Right lobe of liver (tissue), 6 donors: Measurements from ENCODE around the gene MCRS1. TPM values are rescaled to one million over a fixed set of nuclear protein-coding genes. Genes with fewer than 3 reads are reported as not detected.

Experiments
- ATAC-seq, 4 donors: fragments of 200-7000 bp; cut with Tn5 transposase; one replicate each; pipeline ENCODE4 v1.9.1; 2020; ENCODE audit warnings: mild to moderate bottlenecking in 4 of 4, moderate library complexity in 4 of 4
- DNase-seq, 3 donors: peaks; one replicate each; pipeline ENCODE4 v3.0.0-alpha.2; 2020
- H3K27ac ChIP-seq, 3 donors: fragments of 200-600 bp; one replicate each; pipeline ENCODE4 v1.8.0; 2022
- H3K27me3 ChIP-seq, 2 donors: fragments of 200-600 bp; one replicate each; pipeline ENCODE4 v1.8.0; 2022
- H3K36me3 ChIP-seq, 4 donors: fragments of 200-600 bp; sonication (generic) in 1 of 4; one replicate each; pipeline versions ENCODE4 v1.5.1 to v1.8.0; 2017 to 2022; ENCODE audit warnings: control low read depth in 1 of 4
- H3K4me1 ChIP-seq, 4 donors: fragments of 200-600 bp; sonication (generic) in 1 of 4; one replicate each; pipeline versions ENCODE4 v1.5.1 to v1.8.0; 2017 to 2022; ENCODE audit warnings: control low read depth in 1 of 4
- H3K4me3 ChIP-seq, 3 donors: fragments of 200-600 bp; one replicate each; pipeline ENCODE4 v1.8.0; 2022
- H3K9me3 ChIP-seq, 4 donors: fragments of 200-600 bp; sonication (generic) in 1 of 4; one replicate each; pipeline versions ENCODE4 v1.5.1 to v1.8.0; 2017 to 2022; ENCODE audit warnings: control low read depth in 1 of 4
- POLR2A ChIP-seq: fragments of 450-650 bp; IDR thresholded peaks from one replicate; pipeline ENCODE4 v1.6.1; 2017; ENCODE audit warnings: antibody characterized with exemption, mild to moderate bottlenecking
- WGBS: methylation state at CpG from one replicate; pipeline ENCODE4 v1.1.6; 2018; ENCODE audit warnings: low coverage, low lambda C conversion rate; ENCODE audit not compliant: insufficient coverage; ENCODE audit errors: missing lambda C conversion rate; 5-methylcytosine and 5-hydroxymethylcytosine counted together
- intact Hi-C, 2 donors: fragments of 100-400 bp; cut with DNase I; formaldehyde crosslinking; loops; one replicate each; pipeline versions ENCODE4 v1.11.2 to v1.14.1; 2022
- total RNA-seq, 6 experiments: library from RNA; depleted of rRNA in 2 of 6; stranded (reverse); fragments of >200 nt in 2 of 6; fragmentation: NEBNext Ultra II Directional in 3 of 6; extraction: Animal tissue kit (Norgen Biotek cat#: 25700) in 3 of 6; gene quantifications; one replicate each; pipeline versions ENCODE4 v1.1.0 to v1.2.4, GENCODE V29; 2016 to 2023
- TF ChIP-seq, protein P1 (sequence below), 4 donors: fragments of 200-600 bp in 3 of 4; fragments of 450-650 bp in 1 of 4; IDR thresholded peaks; one replicate each; pipeline versions ENCODE4 v1.5.1 to v1.8.0; 2016 to 2022; ENCODE audit warnings: antibody characterized with exemption in 4 of 4, mild to moderate bottlenecking in 2 of 4
- donor health status: DM: no; HTN: yes; CAD: no.
- donor health status: DM: no; HTN: no; CAD: no.
- donor health status: DM: no; HTN: no; CAD: no.
- donor health status: DM: no; HTN: yes; CAD: no.
- donor health status: DM: no; HTN: yes; CAD: no.

MCRS1 gene
- total RNA-seq, 6 experiments from 2014 or later: 16.0 to 23.0 (median 20.4) TPM

DNA sequence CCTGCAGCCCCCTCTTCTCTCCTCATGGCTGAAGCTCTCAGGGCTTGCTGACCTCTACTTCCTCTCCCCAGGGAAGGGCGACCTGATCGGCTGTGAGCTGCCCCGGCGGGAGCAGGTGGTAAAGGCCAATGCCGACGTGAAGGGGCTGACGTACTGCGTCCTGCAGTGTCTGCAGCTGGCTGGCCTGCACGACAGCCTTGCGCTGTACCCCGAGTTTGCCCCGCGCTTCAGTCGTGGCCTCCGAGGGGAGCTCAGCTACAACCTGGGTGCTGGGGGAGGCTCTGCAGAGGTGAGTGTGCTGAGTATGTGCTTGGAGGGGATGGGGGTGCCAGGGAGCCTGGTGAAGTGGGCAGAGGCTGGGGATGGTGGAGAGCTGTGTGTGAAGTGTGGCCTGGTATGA, 13.7 kb downstream of the MCRS1 start:
- DNase-seq: no peak

DNA sequence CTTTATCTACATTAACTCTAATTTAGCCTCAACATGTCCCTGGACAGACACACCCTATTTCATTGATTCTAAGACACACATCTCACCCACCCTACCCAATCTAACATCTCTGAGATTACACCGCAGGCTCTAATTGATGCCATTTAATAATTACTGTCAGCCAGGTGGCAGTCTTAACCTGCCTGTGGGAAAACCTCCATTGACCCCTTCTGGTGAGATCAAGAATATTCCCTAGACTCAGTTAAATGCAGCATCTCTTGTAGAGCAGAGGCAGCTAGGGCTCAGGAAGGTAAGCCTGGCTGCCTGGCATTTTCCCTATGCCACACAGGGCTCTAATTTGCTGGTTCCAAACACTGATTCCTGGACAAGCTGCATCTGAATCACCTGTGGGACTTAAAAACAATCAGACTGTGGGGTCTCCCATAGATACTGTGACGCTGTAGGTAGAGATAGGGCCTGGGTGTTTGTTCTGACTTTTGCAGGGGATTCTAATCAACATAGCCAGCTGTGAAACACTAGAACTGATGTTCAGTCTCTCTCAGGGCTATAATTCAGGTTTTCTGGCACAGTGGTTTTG, 14.3 kb downstream of the MCRS1 start:
- 52% methylated on average over 2 of the region's 2 CpGs for WGBS
- Histone ChIP-seq H3K36me3 (peaks cover 0 to 13% (median 4%) of the 10 kb centered on the region in 4 donors), H3K27me3 (no peaks in the 10 kb centered on the region), H3K4me3 (no peak overlapping the region), H3K27ac (no peak overlapping the region), H3K4me1 (peaks cover 0 to 19% (median 0%) of the 10 kb centered on the region in 4 donors), H3K9me3 (no peaks in the 10 kb centered on the region)
- intact Hi-C loops: no loop called here
- ATAC-seq: peak in 1 of 4 donors; percentile 48
- no peak for TF ChIP-seq POLR2A
- TF ChIP-seq, protein P1, sequence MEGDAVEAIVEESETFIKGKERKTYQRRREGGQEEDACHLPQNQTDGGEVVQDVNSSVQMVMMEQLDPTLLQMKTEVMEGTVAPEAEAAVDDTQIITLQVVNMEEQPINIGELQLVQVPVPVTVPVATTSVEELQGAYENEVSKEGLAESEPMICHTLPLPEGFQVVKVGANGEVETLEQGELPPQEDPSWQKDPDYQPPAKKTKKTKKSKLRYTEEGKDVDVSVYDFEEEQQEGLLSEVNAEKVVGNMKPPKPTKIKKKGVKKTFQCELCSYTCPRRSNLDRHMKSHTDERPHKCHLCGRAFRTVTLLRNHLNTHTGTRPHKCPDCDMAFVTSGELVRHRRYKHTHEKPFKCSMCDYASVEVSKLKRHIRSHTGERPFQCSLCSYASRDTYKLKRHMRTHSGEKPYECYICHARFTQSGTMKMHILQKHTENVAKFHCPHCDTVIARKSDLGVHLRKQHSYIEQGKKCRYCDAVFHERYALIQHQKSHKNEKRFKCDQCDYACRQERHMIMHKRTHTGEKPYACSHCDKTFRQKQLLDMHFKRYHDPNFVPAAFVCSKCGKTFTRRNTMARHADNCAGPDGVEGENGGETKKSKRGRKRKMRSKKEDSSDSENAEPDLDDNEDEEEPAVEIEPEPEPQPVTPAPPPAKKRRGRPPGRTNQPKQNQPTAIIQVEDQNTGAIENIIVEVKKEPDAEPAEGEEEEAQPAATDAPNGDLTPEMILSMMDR (IDR thresholded peaks at IDR 0.05): peak; percentile 35 to 54 (median 42)
- DNase-seq: no peak

More for the DNA sequence above, 13.7 kb downstream of the MCRS1 start:
- Histone ChIP-seq H3K27me3 (no peaks in the 10 kb centered on the region), H3K36me3 (peaks cover 0 to 19% (median 8%) of the 10 kb centered on the region in 4 donors), H3K4me3 (no peak overlapping the region), H3K27ac (no peak overlapping the region), H3K9me3 (no peaks in the 10 kb centered on the region), H3K4me1 (peaks cover 0 to 19% (median 0%) of the 10 kb centered on the region in 4 donors)
- 40% methylated on average over 1 of the region's 15 CpGs for WGBS
- intact Hi-C loops: no loop called here
- ATAC-seq: no peak
- TF ChIP-seq POLR2A: no peak
- TF ChIP-seq, protein P1 (IDR thresholded peaks at IDR 0.05): no peak

GRCh38 chr12:49552899-49553298, 15.0 kb downstream of the MCRS1 start:
- H3K4me3 ChIP-seq: no peak overlapping the region

GRCh38 chr12:49552425-49552824, 15.5 kb downstream of the MCRS1 start:
- intact Hi-C loops: no loop called here
- whole genome bisulfite sequencing: 56% methylated on average over 9 of the region's 9 CpGs
- Histone ChIP-seq H3K9me3 (no peaks in the 10 kb centered on the region), H3K4me1 (peaks cover 0 to 19% (median 0%) of the 10 kb centered on the region in 4 donors), H3K4me3 (no peak overlapping the region), H3K27me3 (no peaks in the 10 kb centered on the region), H3K27ac (peak overlapping the region in 1 of 3 donors; percentile 50), H3K36me3 (peaks cover 0 to 3% (median under 1%) of the 10 kb centered on the region in 4 donors)
- ATAC-seq: no peak
- no peak for TF ChIP-seq POLR2A
- TF ChIP-seq, protein P1 (IDR thresholded peaks at IDR 0.05): no peak
- no peak for DNase-seq

More at GRCh38 chr12:49552899-49553298, 15.0 kb downstream of the MCRS1 start:
- H3K27ac ChIP-seq: no peak overlapping the region
- peaks cover 0 to 8% (median 3%) of the 10 kb centered on the region in 4 donors for H3K36me3 ChIP-seq
- whole genome bisulfite sequencing: 71% methylated on average over 2 of the region's 8 CpGs
- DNase-seq (no peak), ATAC-seq (no peak)
- H3K4me1 ChIP-seq: peaks cover 0 to 19% (median 0%) of the 10 kb centered on the region in 4 donors
- no peaks in the 10 kb centered on the region for H3K9me3 ChIP-seq
- intact Hi-C loops: no loop called here
- TF ChIP-seq, protein P1 (IDR thresholded peaks at IDR 0.05): no peak
- no peak for TF ChIP-seq POLR2A
- no peaks in the 10 kb centered on the region for H3K27me3 ChIP-seq
